Measurements from ENCODE around the gene SGIP1.

Gene SGIP1

DNA sequence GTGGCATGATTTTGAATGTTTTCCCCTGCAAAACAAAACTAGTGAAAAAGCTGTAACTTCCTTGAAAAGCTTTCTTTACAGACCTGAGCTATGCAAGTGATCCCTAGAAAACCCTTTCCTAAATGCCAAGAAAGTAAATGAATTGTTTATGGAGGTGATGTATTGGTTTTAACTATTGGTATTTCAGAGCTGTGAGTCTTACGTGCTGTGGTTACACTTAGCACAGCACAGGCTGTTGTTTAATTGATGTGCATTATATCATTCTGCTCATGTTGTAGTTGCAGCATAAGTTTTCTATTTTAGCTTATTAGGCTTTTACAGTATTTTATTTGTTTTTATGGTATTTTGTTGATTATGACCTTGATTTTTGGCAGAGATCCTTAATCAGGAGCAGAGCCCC, 144.2 kb downstream of the SGIP1 start:
- no peak overlapping the region for H2BK12ac ChIP-seq (ENCODE audit: low read length)
- peaks cover 3% of the 10 kb centered on the region for H3K79me1 ChIP-seq (ENCODE audit: low read length)
- H3K14ac ChIP-seq (ENCODE audit: low read length) = no peak overlapping the region
- no peak overlapping the region for H3K4ac ChIP-seq (ENCODE audit: low read depth, low read length)
- H3K27ac ChIP-seq (ENCODE audit: low read depth, low read length) = no peak overlapping the region
- H3K9ac ChIP-seq (ENCODE audit: low read length) = no peak overlapping the region
- H3K36me3 ChIP-seq (ENCODE audit: control insufficient read depth in 1 of 2, insufficient read depth in 2 of 2, low read length in 2 of 2) = no peaks in the 10 kb centered on the region
- peaks cover 1% of the 10 kb centered on the region for H3K9me3 ChIP-seq (ENCODE audit: insufficient read depth, low read depth, low read length)
- no peak overlapping the region for H3K4me3 ChIP-seq (ENCODE audit: low read depth, low read length)
- no peak overlapping the region for H2AFZ ChIP-seq (ENCODE audit: insufficient read depth, low read length, poor library complexity)
- no peaks in the 10 kb centered on the region for H3K4me1 ChIP-seq (ENCODE audit: control insufficient read depth in 1 of 2, insufficient read depth in 2 of 2, low read length in 2 of 2)
- DNase-seq = no peak
- no peak overlapping the region for H3K23ac ChIP-seq (ENCODE audit: low read length)
- no peak overlapping the region for H3K4me2 ChIP-seq (ENCODE audit: low read length)
- no peak overlapping the region for H2BK5ac ChIP-seq (ENCODE audit: low read depth, low read length, poor library complexity)
- WGBS (ENCODE audit: extremely low coverage, insufficient coverage, insufficient read length) = no CpG with 5 or more reads among the region's 1 CpG
- H2BK120ac ChIP-seq (ENCODE audit: insufficient read depth, low read length, poor library complexity) = no peak overlapping the region
- no peaks in the 10 kb centered on the region for H3K27me3 ChIP-seq (ENCODE audit: insufficient read depth, low read length)
- no peak overlapping the region for H2AK5ac ChIP-seq (ENCODE audit: low read length)
- no peak overlapping the region for H3K18ac ChIP-seq (ENCODE audit: low read length)
- H4K8ac ChIP-seq (ENCODE audit: low read depth, low read length) = no peak overlapping the region
- no peak overlapping the region for H4K12ac ChIP-seq (ENCODE audit: low read depth, low read length)
- no peaks in the 10 kb centered on the region for H3K79me2 ChIP-seq (ENCODE audit: control insufficient read depth, insufficient read depth, low read length, poor library complexity)
- H4K91ac ChIP-seq (ENCODE audit: low read depth, low read length) = no peak overlapping the region

DNA sequence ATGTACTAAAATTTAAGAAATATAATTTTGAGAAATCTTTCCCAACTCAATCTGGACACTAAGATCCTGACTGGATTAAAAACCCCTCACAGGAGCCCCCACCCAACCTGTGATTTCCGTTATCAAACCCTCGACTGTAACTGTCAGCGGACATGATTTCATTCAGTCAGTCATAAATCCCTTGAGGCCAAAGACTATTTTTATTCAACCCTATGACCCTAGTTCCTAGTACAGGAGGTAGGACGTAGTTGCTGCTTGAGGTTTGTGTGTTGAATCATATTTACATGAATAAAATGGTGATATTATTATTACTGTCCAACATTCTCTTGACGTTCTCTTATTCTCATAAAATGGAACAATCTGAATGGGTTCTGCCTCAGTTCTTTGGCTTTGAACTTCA, 145.2 kb downstream of the SGIP1 start:
- no peak overlapping the region for H3K9ac ChIP-seq (ENCODE audit: low read length)
- peaks cover 3% of the 10 kb centered on the region for H3K79me1 ChIP-seq (ENCODE audit: low read length)
- no peak overlapping the region for H3K18ac ChIP-seq (ENCODE audit: low read length)
- H3K27ac ChIP-seq (ENCODE audit: low read depth, low read length) = no peak overlapping the region
- no peak for DNase-seq
- no peak overlapping the region for H3K4me3 ChIP-seq (ENCODE audit: low read depth, low read length)
- H4K8ac ChIP-seq (ENCODE audit: low read depth, low read length) = no peak overlapping the region
- WGBS (ENCODE audit: extremely low coverage, insufficient coverage, insufficient read length) = no CpG with 5 or more reads among the region's 5 CpGs
- no peak overlapping the region for H3K23ac ChIP-seq (ENCODE audit: low read length)
- H3K36me3 ChIP-seq (ENCODE audit: control insufficient read depth in 1 of 2, insufficient read depth in 2 of 2, low read length in 2 of 2) = no peaks in the 10 kb centered on the region
- no peak overlapping the region for H3K4ac ChIP-seq (ENCODE audit: low read depth, low read length)
- H4K12ac ChIP-seq (ENCODE audit: low read depth, low read length) = no peak overlapping the region
- no peak overlapping the region for H2BK12ac ChIP-seq (ENCODE audit: low read length)
- no peak overlapping the region for H2AFZ ChIP-seq (ENCODE audit: insufficient read depth, low read length, poor library complexity)
- no peak overlapping the region for H3K14ac ChIP-seq (ENCODE audit: low read length)
- no peaks in the 10 kb centered on the region for H3K79me2 ChIP-seq (ENCODE audit: control insufficient read depth, insufficient read depth, low read length, poor library complexity)
- H2BK5ac ChIP-seq (ENCODE audit: low read depth, low read length, poor library complexity) = no peak overlapping the region
- H2BK120ac ChIP-seq (ENCODE audit: insufficient read depth, low read length, poor library complexity) = no peak overlapping the region
- peaks cover 1% of the 10 kb centered on the region for H3K9me3 ChIP-seq (ENCODE audit: insufficient read depth, low read depth, low read length)
- H3K4me2 ChIP-seq (ENCODE audit: low read length) = no peak overlapping the region
- H3K27me3 ChIP-seq (ENCODE audit: insufficient read depth, low read length) = no peaks in the 10 kb centered on the region
- H2AK5ac ChIP-seq (ENCODE audit: low read length) = no peak overlapping the region
- no peaks in the 10 kb centered on the region for H3K4me1 ChIP-seq (ENCODE audit: control insufficient read depth in 1 of 2, insufficient read depth in 2 of 2, low read length in 2 of 2)
- H4K91ac ChIP-seq (ENCODE audit: low read depth, low read length) = no peak overlapping the region

DNA sequence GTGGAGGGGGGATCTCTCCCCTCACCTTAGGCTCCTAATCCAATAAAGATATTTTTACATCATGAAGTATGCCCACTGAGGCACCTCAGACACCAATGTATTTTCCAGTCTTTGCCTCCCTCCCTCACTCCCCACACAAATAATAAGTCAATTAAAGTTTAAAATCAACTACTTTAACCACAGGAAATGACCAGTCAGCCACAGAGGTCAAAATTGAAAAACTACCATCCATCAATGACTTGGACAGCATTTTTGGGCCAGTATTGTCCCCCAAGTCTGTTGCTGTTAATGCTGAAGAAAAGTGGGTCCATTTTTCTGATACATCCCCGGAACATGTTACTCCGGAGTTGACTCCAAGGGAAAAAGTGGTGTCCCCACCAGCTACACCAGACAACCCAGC, 147.7 kb downstream of the SGIP1 start:
- Histone ChIP-seq H3K18ac (ENCODE audit: low read length) (no peak overlapping the region), H3K79me2 (ENCODE audit: control insufficient read depth, insufficient read depth, low read length, poor library complexity) (no peaks in the 10 kb centered on the region), H3K4me3 (ENCODE audit: low read depth, low read length) (no peak overlapping the region), H2BK5ac (ENCODE audit: low read depth, low read length, poor library complexity) (no peak overlapping the region), H3K23ac (ENCODE audit: low read length) (no peak overlapping the region), H3K4me2 (ENCODE audit: low read length) (no peak overlapping the region), H2BK120ac (ENCODE audit: insufficient read depth, low read length, poor library complexity) (no peak overlapping the region), H3K14ac (ENCODE audit: low read length) (no peak overlapping the region), H3K27me3 (ENCODE audit: insufficient read depth, low read length) (no peaks in the 10 kb centered on the region), H3K4me1 (ENCODE audit: control insufficient read depth in 1 of 2, insufficient read depth in 2 of 2, low read length in 2 of 2) (no peaks in the 10 kb centered on the region), H2BK12ac (ENCODE audit: low read length) (no peak overlapping the region), H3K9me3 (ENCODE audit: insufficient read depth, low read depth, low read length) (peaks cover 1% of the 10 kb centered on the region), H3K36me3 (ENCODE audit: control insufficient read depth in 1 of 2, insufficient read depth in 2 of 2, low read length in 2 of 2) (no peaks in the 10 kb centered on the region), H3K9ac (ENCODE audit: low read length) (no peak overlapping the region), H3K27ac (ENCODE audit: low read depth, low read length) (no peak overlapping the region), H4K12ac (ENCODE audit: low read depth, low read length) (no peak overlapping the region), H3K4ac (ENCODE audit: low read depth, low read length) (no peak overlapping the region), H4K8ac (ENCODE audit: low read depth, low read length) (no peak overlapping the region), H2AFZ (ENCODE audit: insufficient read depth, low read length, poor library complexity) (no peak overlapping the region), H2AK5ac (ENCODE audit: low read length) (no peak overlapping the region), H4K91ac (ENCODE audit: low read depth, low read length) (no peak overlapping the region), H3K79me1 (ENCODE audit: low read length) (peaks cover 3% of the 10 kb centered on the region)
- WGBS (ENCODE audit: extremely low coverage, insufficient coverage, insufficient read length) = no CpG with 5 or more reads among the region's 2 CpGs
- no peak for DNase-seq

DNA sequence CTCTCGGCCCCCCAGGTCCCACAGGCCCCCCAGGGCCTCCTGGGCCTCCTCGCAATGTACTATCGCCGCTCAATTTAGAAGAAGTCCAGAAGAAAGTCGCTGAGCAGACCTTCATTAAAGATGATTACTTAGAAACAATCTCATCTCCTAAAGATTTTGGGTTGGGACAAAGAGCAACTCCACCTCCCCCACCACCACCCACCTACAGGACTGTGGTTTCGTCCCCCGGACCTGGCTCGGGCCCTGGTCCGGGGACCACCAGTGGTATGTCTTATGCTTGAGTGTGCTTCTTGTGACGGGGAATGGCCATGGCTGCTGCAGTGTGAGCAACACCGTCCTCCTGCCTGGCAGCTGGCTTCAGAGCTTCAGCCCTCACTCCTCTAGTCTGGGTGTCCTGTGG, 148.2 kb downstream of the SGIP1 start:
- no peak overlapping the region for H3K27ac ChIP-seq (ENCODE audit: low read depth, low read length)
- no peak overlapping the region for H2AFZ ChIP-seq (ENCODE audit: insufficient read depth, low read length, poor library complexity)
- no peak overlapping the region for H4K91ac ChIP-seq (ENCODE audit: low read depth, low read length)
- H3K36me3 ChIP-seq (ENCODE audit: control insufficient read depth in 1 of 2, insufficient read depth in 2 of 2, low read length in 2 of 2) = no peaks in the 10 kb centered on the region
- H3K4me2 ChIP-seq (ENCODE audit: low read length) = no peak overlapping the region
- H3K4me3 ChIP-seq (ENCODE audit: low read depth, low read length) = no peak overlapping the region
- H2AK5ac ChIP-seq (ENCODE audit: low read length) = no peak overlapping the region
- H3K79me1 ChIP-seq (ENCODE audit: low read length) = peaks cover 3% of the 10 kb centered on the region
- H3K79me2 ChIP-seq (ENCODE audit: control insufficient read depth, insufficient read depth, low read length, poor library complexity) = no peaks in the 10 kb centered on the region
- no peak overlapping the region for H2BK5ac ChIP-seq (ENCODE audit: low read depth, low read length, poor library complexity)
- H3K4ac ChIP-seq (ENCODE audit: low read depth, low read length) = no peak overlapping the region
- H3K18ac ChIP-seq (ENCODE audit: low read length) = no peak overlapping the region
- H4K8ac ChIP-seq (ENCODE audit: low read depth, low read length) = no peak overlapping the region
- H2BK120ac ChIP-seq (ENCODE audit: insufficient read depth, low read length, poor library complexity) = no peak overlapping the region
- no peak for DNase-seq
- H3K9me3 ChIP-seq (ENCODE audit: insufficient read depth, low read depth, low read length) = peaks cover 1% of the 10 kb centered on the region
- H3K9ac ChIP-seq (ENCODE audit: low read length) = no peak overlapping the region
- no peaks in the 10 kb centered on the region for H3K4me1 ChIP-seq (ENCODE audit: control insufficient read depth in 1 of 2, insufficient read depth in 2 of 2, low read length in 2 of 2)
- H3K14ac ChIP-seq (ENCODE audit: low read length) = no peak overlapping the region
- no CpG with 5 or more reads among the region's 11 CpGs for WGBS (ENCODE audit: extremely low coverage, insufficient coverage, insufficient read length)
- no peak overlapping the region for H2BK12ac ChIP-seq (ENCODE audit: low read length)
- H3K27me3 ChIP-seq (ENCODE audit: insufficient read depth, low read length) = no peaks in the 10 kb centered on the region
- peak overlapping the region; percentile 99 for H3K23ac ChIP-seq (ENCODE audit: low read length)
- no peak overlapping the region for H4K12ac ChIP-seq (ENCODE audit: low read depth, low read length)

Measured in trophoblast cell (in vitro differentiated cells and primary cell).